HEK293 (cell line): ENCODE measurements around the gene ODF2.

Source experiments
- CTCF ChIA-PET: fragments of 350-600 bp; formaldehyde crosslinking; extraction: SDS; loops from one replicate; lab custom pipeline; 2021; ENCODE audit warnings: antibody characterized with exemption; lab: Yijun Ruan, JAX
- POLR2A ChIA-PET: fragments of 300-600 bp; formaldehyde crosslinking; extraction: SDS; loops from one replicate; lab custom pipeline; 2020; ENCODE audit warnings: antibody characterized with exemption, inconsistent platforms; lab: Yijun Ruan, JAX
- H3K27ac ChIP-seq: fragments of 200-500 bp; sonication (Bioruptor generic); 2 replicates; pipeline ENCODE4 v1.5.1; 2014; ENCODE audit warnings: low read depth, low read length, control low read depth, inconsistent platforms; ENCODE audit errors: extremely low read depth
- H3K36me3 ChIP-seq, 2 experiments: fragments of 200-500 bp in 1 of 2; sonication (Bioruptor generic) in 1 of 2; 1 replicate in 1 of 2; 2 replicates in 1 of 2; pipeline ENCODE4 v1.5.1; 2014 to 2017; ENCODE audit warnings: inconsistent platforms in 2 of 2, low read length in 2 of 2; ENCODE audit not compliant: control insufficient read depth in 2 of 2, insufficient read depth in 1 of 2
- H3K4me1 ChIP-seq: fragments of 200-500 bp; sonication (Bioruptor generic); 2 replicates; pipeline ENCODE4 v1.5.1; 2014; ENCODE audit warnings: mild to moderate bottlenecking, low read length, inconsistent platforms; ENCODE audit not compliant: control insufficient read depth, insufficient read depth
- H3K4me3 ChIP-seq: 2 replicates; pipeline ENCODE4 v1.5.1; 2011; ENCODE audit warnings: low read depth, mild to moderate bottlenecking, control low read depth, low read length, moderate library complexity
- H3K9me3 ChIP-seq: fragments of 200-500 bp; sonication (Bioruptor generic); 2 replicates; pipeline ENCODE4 v1.5.1; 2014; ENCODE audit warnings: low read depth, low read length, inconsistent platforms; ENCODE audit not compliant: control insufficient read depth, insufficient read depth
- KLF8 ChIP-seq: fragments of 450-650 bp; formaldehyde crosslinking; IDR thresholded peaks from 2 replicates; pipeline ENCODE4 v1.5.1; 2016; ENCODE audit warnings: missing biosample characterization, missing genetic modification characterization
- MZF1 ChIP-seq: fragments of 450-650 bp; formaldehyde crosslinking; IDR thresholded peaks from 2 replicates; pipeline ENCODE4 v1.5.1; 2017; ENCODE audit warnings: missing biosample characterization, missing genetic modification characterization, borderline replicate concordance
- ZFP3 ChIP-seq: fragments of 450-650 bp; formaldehyde crosslinking; IDR thresholded peaks from 2 replicates; pipeline ENCODE4 v1.5.1; 2016; ENCODE audit warnings: low read depth, missing biosample characterization, missing genetic modification characterization
- ZFP41 ChIP-seq: fragments of 450-650 bp; formaldehyde crosslinking; IDR thresholded peaks from 2 replicates; pipeline ENCODE4 v1.5.1; 2016; ENCODE audit warnings: missing biosample characterization, missing genetic modification characterization, borderline replicate concordance
- ZNF114 ChIP-seq: fragments of 450-650 bp; formaldehyde crosslinking; IDR thresholded peaks from 2 replicates; pipeline ENCODE4 v1.5.0; 2017; ENCODE audit warnings: missing biosample characterization, missing genetic modification characterization
- ZNF132 ChIP-seq: fragments of 450-650 bp; formaldehyde crosslinking; IDR thresholded peaks from 2 replicates; pipeline ENCODE4 v1.5.1; 2017; ENCODE audit warnings: missing biosample characterization, missing genetic modification characterization, borderline replicate concordance
- ZNF138 ChIP-seq: fragments of 450-650 bp; formaldehyde crosslinking; IDR thresholded peaks from 2 replicates; pipeline ENCODE4 v1.5.1; 2016; ENCODE audit warnings: missing biosample characterization, missing genetic modification characterization, borderline replicate concordance
- ZNF274 ChIP-seq, 2 experiments: fragments of 200-500 bp in 1 of 2; fragments of 450-650 bp in 1 of 2; sonication (Bioruptor generic) in 1 of 2; formaldehyde crosslinking in 1 of 2; IDR thresholded peaks; 2 replicates each; pipeline versions ENCODE4 v1.5.1 to v1.6.1; 2014 to 2016; ENCODE audit warnings: borderline replicate concordance in 1 of 2, inconsistent platforms in 1 of 2, low read length in 1 of 2, missing biosample characterization in 1 of 2, missing genetic modification characterization in 1 of 2
- ZNF37A ChIP-seq: fragments of 450-650 bp; IDR thresholded peaks from 2 replicates; pipeline ENCODE4 v1.5.1; 2018; ENCODE audit warnings: missing biosample characterization, missing genetic modification characterization
- ZNF423 ChIP-seq: fragments of 450-650 bp; formaldehyde crosslinking; IDR thresholded peaks from 2 replicates; pipeline ENCODE4 v1.5.1; 2016; ENCODE audit warnings: missing biosample characterization, missing genetic modification characterization
- ZNF473 ChIP-seq: fragments of 450-650 bp; formaldehyde crosslinking; IDR thresholded peaks from 2 replicates; pipeline ENCODE4 v1.5.1; 2017; ENCODE audit warnings: missing biosample characterization, missing genetic modification characterization
- ZNF585B ChIP-seq: fragments of 450-650 bp; formaldehyde crosslinking; IDR thresholded peaks from 2 replicates; pipeline ENCODE4 v1.5.1; 2016; ENCODE audit warnings: missing biosample characterization, missing genetic modification characterization
- ZNF664 ChIP-seq: fragments of 450-650 bp; formaldehyde crosslinking; IDR thresholded peaks from 2 replicates; pipeline ENCODE4 v1.5.1; 2016; ENCODE audit warnings: missing biosample characterization, missing genetic modification characterization
- ZNF768 ChIP-seq: fragments of 450-650 bp; formaldehyde crosslinking; IDR thresholded peaks from 2 replicates; pipeline ENCODE4 v1.5.1; 2018; ENCODE audit warnings: missing biosample characterization, mild to moderate bottlenecking, missing genetic modification characterization
- ZSCAN30 ChIP-seq: fragments of 450-650 bp; IDR thresholded peaks from 2 replicates; pipeline ENCODE4 v1.5.1; 2018; ENCODE audit warnings: missing biosample characterization, mild to moderate bottlenecking, missing genetic modification characterization, moderate library complexity
- TF ChIP-seq, protein P1 (sequence below): fragments of 450-650 bp; formaldehyde crosslinking; IDR thresholded peaks from 2 replicates; pipeline ENCODE4 v1.5.1; 2016; ENCODE audit warnings: missing biosample characterization, missing genetic modification characterization, borderline replicate concordance

The ODF2 gene

DNA sequence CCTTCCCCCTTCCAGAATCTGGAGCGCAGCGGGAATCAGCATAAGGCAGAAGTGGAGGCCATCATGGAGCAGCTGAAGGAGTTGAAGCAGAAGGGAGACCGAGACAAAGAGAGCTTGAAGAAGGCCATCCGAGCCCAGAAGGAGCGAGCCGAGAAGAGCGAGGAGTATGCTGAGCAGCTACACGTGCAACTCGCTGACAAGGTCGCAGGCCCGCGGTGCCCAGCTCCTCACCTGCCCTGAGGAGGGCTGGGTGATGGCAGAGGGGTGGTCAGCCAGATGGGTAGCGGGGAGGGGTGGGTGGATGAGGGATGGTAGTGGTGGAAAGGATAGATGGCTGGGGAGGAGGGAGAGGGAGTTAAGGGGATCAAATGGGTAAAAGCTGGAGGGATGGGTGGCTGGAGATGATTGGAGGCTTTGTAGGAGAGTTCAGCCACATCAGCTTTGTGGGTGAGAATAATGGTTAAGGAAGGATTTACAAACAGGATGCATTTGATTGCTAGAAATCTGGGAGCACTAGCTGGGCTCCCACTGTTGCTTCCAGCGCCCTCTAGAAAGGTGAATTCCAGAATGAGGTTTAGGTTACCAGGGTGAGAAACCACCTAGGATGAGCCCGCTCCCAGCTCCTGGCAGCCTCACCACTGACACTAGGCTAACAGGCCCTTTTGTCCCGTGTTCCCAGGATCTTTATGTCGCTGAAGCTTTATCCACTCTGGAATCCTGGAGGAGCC, 29.0 kb downstream of the ODF2 start:
- no peaks in the 10 kb centered on the region for H3K4me1 ChIP-seq
- no peaks in the 10 kb centered on the region for H3K9me3 ChIP-seq
- no peak overlapping the region for H3K27ac ChIP-seq
- CTCF ChIA-PET = interaction anchor here (0.8 to 1.5 kb wide), 3 partner anchors 10 to 46 kb away, joined by 3 to 5 read pairs (median 4); no protein-coding TSS in a partner anchor
- H3K4me3 ChIP-seq = no peak overlapping the region
- POLR2A ChIA-PET = interaction anchor here (0.8 kb wide), 1 partner anchor 67 kb away, joined by 4 read pairs; the partner anchor contains the start of gene SPTAN1
- peaks cover 29 to 93% of the 10 kb centered on the region in 2 experiments for H3K36me3 ChIP-seq
- TF ChIP-seq ZNF37A (tag by site-specific recombination) = no peak

DNA sequence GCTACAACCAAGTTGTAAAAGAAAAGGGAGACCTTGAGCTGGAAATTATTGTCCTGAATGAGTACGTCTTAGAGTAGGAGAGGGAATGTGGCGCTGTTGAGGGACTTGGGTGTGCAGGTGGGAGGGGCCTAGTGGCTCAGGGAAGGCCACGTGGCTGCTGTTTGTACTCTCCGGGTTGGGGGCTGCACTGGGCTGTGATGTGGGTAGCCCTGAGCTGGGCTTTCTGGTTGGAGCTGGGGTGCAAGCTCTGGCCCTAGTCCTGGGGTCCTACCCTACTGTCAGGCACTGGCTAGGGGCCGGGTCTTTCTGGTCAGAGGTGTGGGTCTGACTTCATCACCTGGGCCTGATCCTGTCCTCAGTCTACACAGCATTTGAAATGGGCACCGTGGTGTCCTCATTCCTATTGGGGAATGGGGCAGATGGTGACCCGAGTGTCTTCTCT, 29.6 kb downstream of the ODF2 start:
- CTCF ChIA-PET = interaction anchor here (1.2 to 1.5 kb wide), 2 partner anchors 10 to 47 kb away, joined by 3 to 5 read pairs; no protein-coding TSS in a partner anchor
- no peaks in the 10 kb centered on the region for H3K4me1 ChIP-seq
- H3K27ac ChIP-seq = no peak overlapping the region
- TF ChIP-seq ZSCAN30 (tag by site-specific recombination) (no peak), ZNF114 (no peak), ZNF423 (no peak), ZNF664 (no peak), ZNF585B (tag by site-specific recombination) (no peak), ZNF274 (IDR thresholded peaks at IDR 0.05; ENCODE audit: low read length) (no peak), ZNF274 (tag by site-specific recombination; IDR thresholded peaks at IDR 0.05; ENCODE audit: borderline replicate concordance) (no peak), ZFP41 (tag by site-specific recombination) (no peak), KLF8 (tag by site-specific recombination) (no peak), ZNF132 (tag by site-specific recombination) (no peak), ZNF138 (tag by site-specific recombination) (no peak), ZNF768 (tag by site-specific recombination) (no peak), ZNF473 (tag by site-specific recombination) (no peak)
- TF ChIP-seq, protein P1, sequence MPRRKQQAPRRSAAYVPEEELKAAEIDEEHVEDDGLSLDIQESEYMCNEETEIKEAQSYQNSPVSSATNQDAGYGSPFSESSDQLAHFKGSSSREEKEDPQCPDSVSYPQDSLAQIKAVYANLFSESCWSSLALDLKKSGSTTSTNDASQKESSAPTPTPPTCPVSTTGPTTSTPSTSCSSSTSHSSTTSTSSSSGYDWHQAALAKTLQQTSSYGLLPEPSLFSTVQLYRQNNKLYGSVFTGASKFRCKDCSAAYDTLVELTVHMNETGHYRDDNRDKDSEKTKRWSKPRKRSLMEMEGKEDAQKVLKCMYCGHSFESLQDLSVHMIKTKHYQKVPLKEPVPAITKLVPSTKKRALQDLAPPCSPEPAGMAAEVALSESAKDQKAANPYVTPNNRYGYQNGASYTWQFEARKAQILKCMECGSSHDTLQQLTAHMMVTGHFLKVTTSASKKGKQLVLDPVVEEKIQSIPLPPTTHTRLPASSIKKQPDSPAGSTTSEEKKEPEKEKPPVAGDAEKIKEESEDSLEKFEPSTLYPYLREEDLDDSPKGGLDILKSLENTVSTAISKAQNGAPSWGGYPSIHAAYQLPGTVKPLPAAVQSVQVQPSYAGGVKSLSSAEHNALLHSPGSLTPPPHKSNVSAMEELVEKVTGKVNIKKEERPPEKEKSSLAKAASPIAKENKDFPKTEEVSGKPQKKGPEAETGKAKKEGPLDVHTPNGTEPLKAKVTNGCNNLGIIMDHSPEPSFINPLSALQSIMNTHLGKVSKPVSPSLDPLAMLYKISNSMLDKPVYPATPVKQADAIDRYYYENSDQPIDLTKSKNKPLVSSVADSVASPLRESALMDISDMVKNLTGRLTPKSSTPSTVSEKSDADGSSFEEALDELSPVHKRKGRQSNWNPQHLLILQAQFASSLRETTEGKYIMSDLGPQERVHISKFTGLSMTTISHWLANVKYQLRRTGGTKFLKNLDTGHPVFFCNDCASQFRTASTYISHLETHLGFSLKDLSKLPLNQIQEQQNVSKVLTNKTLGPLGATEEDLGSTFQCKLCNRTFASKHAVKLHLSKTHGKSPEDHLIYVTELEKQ (tag by site-specific recombination) = no peak
- POLR2A ChIA-PET = interaction anchor here (0.8 kb wide), 1 partner anchor 66 kb away, joined by 4 read pairs; the partner anchor contains the start of gene SPTAN1
- H3K36me3 ChIP-seq = peaks cover 27 to 93% of the 10 kb centered on the region in 2 experiments
- no peaks in the 10 kb centered on the region for H3K9me3 ChIP-seq
- no peak overlapping the region for H3K4me3 ChIP-seq

DNA sequence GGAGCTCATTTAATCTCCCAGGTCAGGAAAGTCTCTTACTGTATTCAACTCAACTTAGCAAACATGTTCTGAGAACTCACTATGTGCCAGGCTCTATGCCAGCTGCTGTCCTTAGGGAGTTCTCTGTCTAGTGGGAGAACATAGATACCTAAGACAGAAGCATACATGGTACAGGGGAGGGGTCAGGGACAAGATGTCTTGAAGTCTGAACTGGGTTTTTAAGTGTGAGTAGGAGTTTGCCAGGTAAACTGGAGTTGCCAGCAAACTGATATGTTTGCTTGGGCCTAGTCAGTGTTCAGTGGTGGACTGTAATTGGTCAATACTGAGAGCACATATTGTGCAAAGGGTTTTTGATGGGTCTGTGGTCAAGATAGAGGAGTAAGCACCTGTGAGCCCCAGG, 30.4 kb downstream of the ODF2 start:
- no peaks in the 10 kb centered on the region for H3K4me1 ChIP-seq
- peaks cover 20 to 90% of the 10 kb centered on the region in 2 experiments; a peak in 2 of 3 replicates for H3K36me3 ChIP-seq
- peak; percentile 72; the same call in 1 of the 2 replicates for TF ChIP-seq ZFP3
- TF ChIP-seq MZF1 (tag by site-specific recombination) = no peak
- no peak overlapping the region for H3K4me3 ChIP-seq
- ChIA-PET CTCF (no interaction called here), POLR2A (no interaction called here)
- H3K27ac ChIP-seq = no peak overlapping the region
- no peaks in the 10 kb centered on the region for H3K9me3 ChIP-seq
